ENCODE results near the gene NR4A1. TPM values are rescaled to one million over a fixed set of nuclear protein-coding genes. Genes with fewer than 3 reads are reported as not detected.

NR4A1 gene
- total RNA-seq, 1 experiment from 2014 or later = 90.7 TPM

DNA sequence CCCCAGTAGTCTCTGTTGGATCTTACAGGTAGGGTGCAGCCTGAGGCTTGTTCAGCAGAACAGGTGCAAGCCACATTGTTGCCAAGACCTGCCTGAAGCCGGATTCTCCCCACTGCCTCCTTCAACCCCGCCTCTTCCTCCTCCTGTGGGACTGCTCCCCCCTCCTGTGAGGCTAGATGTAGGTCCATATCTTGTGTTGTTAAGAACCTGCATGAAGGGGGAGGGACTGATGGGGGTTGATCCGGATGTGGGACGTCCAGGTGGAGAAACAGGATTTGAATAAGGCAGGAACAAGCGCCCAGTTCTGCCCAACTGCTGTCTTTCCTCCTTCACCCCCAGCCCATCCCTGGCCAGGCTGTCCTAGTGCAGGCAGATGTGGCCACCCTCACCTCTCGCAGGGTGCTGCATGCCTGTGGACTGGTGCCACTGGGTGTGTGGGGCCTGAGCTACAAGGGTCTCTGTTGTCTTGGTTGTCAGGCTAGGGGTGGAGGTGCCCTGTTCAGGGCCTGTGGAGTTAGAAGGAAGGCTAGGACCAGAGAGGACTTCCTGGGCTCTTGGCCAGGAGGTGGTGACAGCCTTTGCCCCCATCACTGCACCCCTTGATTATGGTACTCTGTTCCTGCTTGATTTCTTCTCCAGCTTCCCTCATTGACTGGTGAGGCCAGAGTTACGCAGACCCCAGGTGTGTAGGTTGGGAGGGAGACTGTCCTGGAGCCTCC, 1.4 kb downstream of the NR4A1 start:
- peaks cover 44% of the 10 kb centered on the region for H4K20me1 ChIP-seq (ENCODE audit: low read length)

GRCh38 chr12:52053536-52054209, 2.4 kb downstream of the NR4A1 start:
- no peaks in the 10 kb centered on the region for H3F3A ChIP-seq (ENCODE audit: low read length, unreplicated experiment)
- no TSS peak for BruUV-seq (replicated peaks)
- no peaks in the 10 kb centered on the region for H3K9me3 ChIP-seq (ENCODE audit: low read length)
- TF ChIP-seq EZH2 (IDR thresholded peaks at IDR 0.05; ENCODE audit: low read length, unreplicated experiment) (no peak), EZH2phosphoT487 (IDR thresholded peaks at IDR 0.05; ENCODE audit: borderline replicate concordance, low read length) (no peak)
- TF ChIP-seq, protein P1, sequence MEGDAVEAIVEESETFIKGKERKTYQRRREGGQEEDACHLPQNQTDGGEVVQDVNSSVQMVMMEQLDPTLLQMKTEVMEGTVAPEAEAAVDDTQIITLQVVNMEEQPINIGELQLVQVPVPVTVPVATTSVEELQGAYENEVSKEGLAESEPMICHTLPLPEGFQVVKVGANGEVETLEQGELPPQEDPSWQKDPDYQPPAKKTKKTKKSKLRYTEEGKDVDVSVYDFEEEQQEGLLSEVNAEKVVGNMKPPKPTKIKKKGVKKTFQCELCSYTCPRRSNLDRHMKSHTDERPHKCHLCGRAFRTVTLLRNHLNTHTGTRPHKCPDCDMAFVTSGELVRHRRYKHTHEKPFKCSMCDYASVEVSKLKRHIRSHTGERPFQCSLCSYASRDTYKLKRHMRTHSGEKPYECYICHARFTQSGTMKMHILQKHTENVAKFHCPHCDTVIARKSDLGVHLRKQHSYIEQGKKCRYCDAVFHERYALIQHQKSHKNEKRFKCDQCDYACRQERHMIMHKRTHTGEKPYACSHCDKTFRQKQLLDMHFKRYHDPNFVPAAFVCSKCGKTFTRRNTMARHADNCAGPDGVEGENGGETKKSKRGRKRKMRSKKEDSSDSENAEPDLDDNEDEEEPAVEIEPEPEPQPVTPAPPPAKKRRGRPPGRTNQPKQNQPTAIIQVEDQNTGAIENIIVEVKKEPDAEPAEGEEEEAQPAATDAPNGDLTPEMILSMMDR (conservative IDR thresholded peaks at IDR 0.05; ENCODE audit: low read depth, low read length) = no peak
- POLR2A ChIA-PET (ENCODE audit: unreplicated experiment) = no interaction called here
- no peaks in the 10 kb centered on the region for H3K9me2 ChIP-seq (replicated peaks; ENCODE audit: low read length)
- peaks cover 44% of the 10 kb centered on the region for H4K20me1 ChIP-seq (ENCODE audit: low read length)
- no peaks in the 10 kb centered on the region for H3K27me3 ChIP-seq (ENCODE audit: low read length)
- H3K36me3 ChIP-seq (ENCODE audit: low read depth, low read length) = peaks cover 16% of the 10 kb centered on the region; the same call in 1 of the 2 replicates
- no peak for ATAC-seq
- no peak overlapping the region for H2AFZ ChIP-seq (ENCODE audit: low read length)
- intact Hi-C loops (cut with micrococcal nuclease) = no loop called here
- H3K9ac ChIP-seq (ENCODE audit: low read length) = no peak overlapping the region
- H3K4me1 ChIP-seq (ENCODE audit: insufficient read depth, low read length) = peaks cover 23% of the 10 kb centered on the region
- H3K4me2 ChIP-seq (ENCODE audit: low read length) = peak overlapping the region; percentile 96; the same call in 1 of the 2 replicates
- peaks cover 23% of the 10 kb centered on the region; the same call in 1 of the 2 replicates for H3K79me2 ChIP-seq (ENCODE audit: low read length)
- H3K4me3 ChIP-seq (ENCODE audit: low read length) = no peak overlapping the region; the same call in 1 of the 2 replicates
- DNase-seq = no peak
- H3K27ac ChIP-seq (ENCODE audit: low read length) = no peak overlapping the region
- CTCF ChIA-PET = no interaction called here

More for the DNA sequence above, 1.4 kb downstream of the NR4A1 start:
- Histone ChIP-seq H3K4me3 (ENCODE audit: low read length) (peak overlapping the region; percentile 79), H3F3A (ENCODE audit: low read length, unreplicated experiment) (no peaks in the 10 kb centered on the region), H3K9me3 (ENCODE audit: low read length) (no peaks in the 10 kb centered on the region), H3K79me2 (ENCODE audit: low read length) (peaks cover 23% of the 10 kb centered on the region; the same call in 1 of the 2 replicates), H3K27me3 (ENCODE audit: low read length) (no peaks in the 10 kb centered on the region), H3K4me1 (ENCODE audit: insufficient read depth, low read length) (peaks cover 23% of the 10 kb centered on the region), H3K4me2 (ENCODE audit: low read length) (peak overlapping the region; percentile 96), H3K36me3 (ENCODE audit: low read depth, low read length) (peaks cover 16% of the 10 kb centered on the region; the same call in 1 of the 2 replicates), H3K9me2 (replicated peaks; ENCODE audit: low read length) (no peaks in the 10 kb centered on the region), H3K9ac (ENCODE audit: low read length) (peak overlapping the region; percentile 94; the same call in 1 of the 2 replicates), H3K27ac (ENCODE audit: low read length) (no peak overlapping the region), H2AFZ (ENCODE audit: low read length) (no peak overlapping the region)
- TF ChIP-seq, protein P1 (conservative IDR thresholded peaks at IDR 0.05; ENCODE audit: low read depth, low read length) = no peak
- TF ChIP-seq EZH2phosphoT487 (IDR thresholded peaks at IDR 0.05; ENCODE audit: borderline replicate concordance, low read length) (no peak), EZH2 (IDR thresholded peaks at IDR 0.05; ENCODE audit: low read length, unreplicated experiment) (no peak)
- DNase-seq = peak; percentile 42
- no TSS peak for BruUV-seq (replicated peaks)
- CTCF ChIA-PET = interaction anchor here (1.0 to 1.3 kb wide), 2 partner anchors 16 to 30 kb away, joined by 3 to 8 read pairs; no protein-coding TSS in a partner anchor
- no peak for ATAC-seq
- intact Hi-C loops (cut with micrococcal nuclease) = no loop called here
- POLR2A ChIA-PET (ENCODE audit: unreplicated experiment) = no interaction called here
